Gastrocnemius medialis (tissue), 4 donors: Measurements from ENCODE around the gene YAE1. TPM values are rescaled to one million over a fixed set of nuclear protein-coding genes. Genes with fewer than 3 reads are reported as not detected.

ENCODE experiments used
- ATAC-seq, 2 donors: fragments of 150-250 bp; one replicate each; pipeline ENCODE4 v1.9.1; 2016
- DNase-seq, 2 donors: peaks; one replicate each; pipeline ENCODE4 v3.0.0-alpha.2; 2019
- H3K27ac ChIP-seq, 4 donors: fragments of 200-600 bp; sonication (generic); 1 replicate in 1 of 4; 2 replicates in 3 of 4; pipeline ENCODE4 v1.5.1; 2016 to 2018; ENCODE audit warnings: mild to moderate bottlenecking in 2 of 4, moderate library complexity in 1 of 4
- H3K27me3 ChIP-seq, 3 donors: fragments of 200-600 bp; sonication (generic) in 2 of 3; 1 replicate in 1 of 3; 2 replicates in 2 of 3; pipeline versions ENCODE4 v1.5.1 to v1.6.0; 2016 to 2019; ENCODE audit warnings: mild to moderate bottlenecking in 1 of 3, moderate library complexity in 1 of 3
- H3K36me3 ChIP-seq, 2 donors: fragments of 200-600 bp; sonication (generic) in 1 of 2; one replicate each; pipeline ENCODE4 v1.5.1; 2017 to 2018
- H3K4me1 ChIP-seq, 2 donors: fragments of 200-600 bp; sonication (generic) in 1 of 2; one replicate each; pipeline ENCODE4 v1.5.1; 2016 to 2017; ENCODE audit warnings: mild to moderate bottlenecking in 2 of 2
- H3K4me3 ChIP-seq, 4 donors: fragments of 200-600 bp; sonication (generic) in 3 of 4; 1 replicate in 1 of 4; 2 replicates in 3 of 4; pipeline ENCODE4 v1.5.1; 2016 to 2019; ENCODE audit warnings: mild to moderate bottlenecking in 2 of 4
- H3K9me3 ChIP-seq, 3 donors: fragments of 200-600 bp; sonication (generic) in 2 of 3; 1 replicate in 1 of 3; 2 replicates in 2 of 3; pipeline ENCODE4 v1.5.1; 2016 to 2019
- CTCF ChIP-seq, 5 experiments: fragments of 450-650 bp in 3 of 5; fragments of 200-600 bp in 2 of 5; sonication (generic) in 2 of 5; IDR thresholded peaks in 4 of 5; conservative IDR thresholded peaks in 1 of 5; 1 replicate in 4 of 5; 2 replicates in 1 of 5; pipeline ENCODE4 v1.5.1; 2016 to 2019; ENCODE audit warnings: antibody characterized with exemption in 5 of 5, mild to moderate bottlenecking in 3 of 5, moderate library complexity in 3 of 5
- POLR2A ChIP-seq, 2 donors: fragments of 450-650 bp; IDR thresholded peaks; one replicate each; pipeline ENCODE4 v1.6.1; 2017; ENCODE audit warnings: antibody characterized with exemption in 2 of 2, mild to moderate bottlenecking in 2 of 2, moderate library complexity in 2 of 2
- in situ Hi-C, 4 donors: fragments of 200-750 bp; cut with MboI; loops; one replicate each; pipeline versions ENCODE4 v1.15.0 to v1.8.0; 2017; ENCODE audit warnings: low sequenced_read_pairs in 4 of 4
- intact Hi-C: fragments of 100-400 bp; cut with DNase I; formaldehyde crosslinking; loops from one replicate; pipeline ENCODE4 v1.15.1; 2023; ENCODE audit warnings: low total_unique reads
- total RNA-seq, 4 donors: library from RNA; depleted of rRNA; stranded (reverse); fragments of >200 nt; gene quantifications; one replicate each; pipeline versions ENCODE4 v1.1.0 to v1.2.3, GENCODE V29; 2016

The YAE1 gene
- total RNA-seq, 4 donors from 2014 or later: 4.6 to 20.2 (median 10.2) TPM

- DNase-seq: no peak
- H3K36me3 ChIP-seq: no peaks in the 10 kb centered on the region
- H3K27ac ChIP-seq: no peak overlapping the region
- H3K4me1 ChIP-seq: no peaks in the 10 kb centered on the region
- ATAC-seq: no peak
- H3K27me3 ChIP-seq: no peaks in the 10 kb centered on the region
- no peak for TF ChIP-seq POLR2A (IDR thresholded peaks at IDR 0.05)
- TF ChIP-seq CTCF (IDR thresholded peaks at IDR 0.05 in 4 of 5, conservative IDR thresholded peaks at IDR 0.05 in 1 of 5): no peak
- intact Hi-C loops (no loop called here), in situ Hi-C loops (no loop called here)
- H3K4me3 ChIP-seq: no peak overlapping the region
- H3K9me3 ChIP-seq: no peaks in the 10 kb centered on the region
Observed at GRCh38 chr7:39557911-39558310, 8.3 kb upstream of the YAE1 start.

- TF ChIP-seq POLR2A (IDR thresholded peaks at IDR 0.05): no peak
- TF ChIP-seq CTCF (IDR thresholded peaks at IDR 0.05 in 4 of 5, conservative IDR thresholded peaks at IDR 0.05 in 1 of 5): no peak
- no peaks in the 10 kb centered on the region for H3K27me3 ChIP-seq
- no peak overlapping the region for H3K27ac ChIP-seq
- no peak overlapping the region for H3K4me3 ChIP-seq
- intact Hi-C loops: loop anchor here (10.0 kb wide), 1 partner anchor 574 kb away; the partner anchor contains the start of genes MPLKIP and SUGCT
- no peak for ATAC-seq
- DNase-seq: no peak
- no peaks in the 10 kb centered on the region for H3K9me3 ChIP-seq
- no peaks in the 10 kb centered on the region for H3K36me3 ChIP-seq
- H3K4me1 ChIP-seq: peaks cover 0 to 2% of the 10 kb centered on the region in 2 donors
- in situ Hi-C loops: no loop called here
Observed at GRCh38 chr7:39560408-39560807, 5.8 kb upstream of the YAE1 start.

- Histone ChIP-seq H3K27ac (no peak overlapping the region), H3K27me3 (no peaks in the 10 kb centered on the region), H3K4me3 (no peak overlapping the region), H3K36me3 (no peaks in the 10 kb centered on the region), H3K9me3 (no peaks in the 10 kb centered on the region), H3K4me1 (peaks cover 3% of the 10 kb centered on the region in 2 donors)
- ATAC-seq (no peak), DNase-seq (no peak)
- in situ Hi-C loops: no loop called here
- intact Hi-C loops: loop anchor here (10.0 kb wide), 1 partner anchor 574 kb away; the partner anchor contains the start of genes MPLKIP and SUGCT
- TF ChIP-seq CTCF (IDR thresholded peaks at IDR 0.05 in 4 of 5, conservative IDR thresholded peaks at IDR 0.05 in 1 of 5) (no peak), POLR2A (IDR thresholded peaks at IDR 0.05) (no peak)
Observed at GRCh38 chr7:39560997-39561396, 5.2 kb upstream of the YAE1 start.

GRCh38 chr7:39565538-39565937 is 666 bp upstream of the YAE1 start:
- peaks cover 8 to 18% of the 10 kb centered on the region in 2 donors for H3K4me1 ChIP-seq
- no peaks in the 10 kb centered on the region for H3K27me3 ChIP-seq
- intact Hi-C loops (loop anchor here (10.0 kb wide), 1 partner anchor 569 kb away; the partner anchor contains the start of genes MPLKIP and SUGCT), in situ Hi-C loops (no loop called here)
- ATAC-seq (no peak), DNase-seq (no peak)
- H3K27ac ChIP-seq: peak overlapping the region; percentile 59 to 83 (median 77)
- H3K9me3 ChIP-seq: no peaks in the 10 kb centered on the region
- TF ChIP-seq POLR2A (IDR thresholded peaks at IDR 0.05) (no peak), CTCF (IDR thresholded peaks at IDR 0.05 in 4 of 5, conservative IDR thresholded peaks at IDR 0.05 in 1 of 5) (no peak)
- peaks cover 0 to 11% of the 10 kb centered on the region in 2 donors for H3K36me3 ChIP-seq
- H3K4me3 ChIP-seq: peak overlapping the region; percentile 79 to 90 (median 86)

- intact Hi-C loops: loop anchor here (2.0 to 10.0 kb wide), 2 partner anchors 56 to 568 kb away; partner anchors contain the start of genes MPLKIP, RALA and SUGCT
- DNase-seq: no peak
- in situ Hi-C loops: no loop called here
Observed at GRCh38 chr7:39567294-39567693, 1.1 kb downstream of the YAE1 start.

More at GRCh38 chr7:39567294-39567693, 1.1 kb downstream of the YAE1 start:
- TF ChIP-seq POLR2A (IDR thresholded peaks at IDR 0.05) (no peak), CTCF (IDR thresholded peaks at IDR 0.05 in 4 of 5, conservative IDR thresholded peaks at IDR 0.05 in 1 of 5) (no peak)
- H3K4me1 ChIP-seq: peaks cover 8 to 18% of the 10 kb centered on the region in 2 donors
- no peak for ATAC-seq
- peak overlapping the region; percentile 79 to 90 (median 86) for H3K4me3 ChIP-seq
- peaks cover 0 to 11% of the 10 kb centered on the region in 2 donors for H3K36me3 ChIP-seq
- H3K27me3 ChIP-seq: no peaks in the 10 kb centered on the region
- no peaks in the 10 kb centered on the region for H3K9me3 ChIP-seq
- H3K27ac ChIP-seq: no peak overlapping the region
